SKM-1 treated with dmso at 0.1 percent for 144 hours (cell line): ENCODE measurements around the gene MYO5A.

Experiments
- DNase-seq: peaks from one replicate; lab custom pipeline; 2025; ENCODE audit not compliant: unreplicated experiment; lab: John Stamatoyannopoulos, UW

MYO5A gene

GRCh38 chr15:52338058-52338457, 190.6 kb downstream of the MYO5A start:
- no peak for DNase-seq

GRCh38 chr15:52337198-52337853, 191.4 kb downstream of the MYO5A start:
- DNase-seq: no peak

- DNase-seq: no peak
Measured at GRCh38 chr15:52336529-52336928, 192.2 kb downstream of the MYO5A start.

GRCh38 chr15:52334491-52335160, 194.1 kb downstream of the MYO5A start:
- DNase-seq: no peak

- no peak for DNase-seq
Measured at GRCh38 chr15:52331490-52332240, 197.0 kb downstream of the MYO5A start.

- no peak for DNase-seq
Measured at GRCh38 chr15:52329987-52330386, 198.7 kb downstream of the MYO5A start.

GRCh38 chr15:52329150-52329549, 199.5 kb downstream of the MYO5A start:
- no peak for DNase-seq

- DNase-seq: no peak
Measured at GRCh38 chr15:52328680-52329079, 200.0 kb downstream of the MYO5A start.

- no peak for DNase-seq
Measured at GRCh38 chr15:52326756-52327155, 201.9 kb downstream of the MYO5A start.

GRCh38 chr15:52324109-52324508, 204.6 kb downstream of the MYO5A start:
- DNase-seq: no peak

- no peak for DNase-seq
Measured at GRCh38 chr15:52318729-52319500, 209.8 kb downstream of the MYO5A start.

- DNase-seq: no peak
Measured at GRCh38 chr15:52317688-52318087, 211.0 kb downstream of the MYO5A start.

- no peak for DNase-seq
Measured at GRCh38 chr15:52317022-52317421, 211.7 kb downstream of the MYO5A start.

GRCh38 chr15:52309154-52309548, 219.5 kb downstream of the MYO5A start:
- no peak for DNase-seq

- peak; percentile 33 for DNase-seq
Measured at GRCh38 chr15:52308446-52309153, 220.1 kb downstream of the MYO5A start.

- DNase-seq: no peak
Measured at GRCh38 chr15:52307847-52308246, 220.8 kb downstream of the MYO5A start.

- DNase-seq: no peak
Measured at GRCh38 chr15:52306270-52306669, 222.4 kb downstream of the MYO5A start.

- DNase-seq: no peak
Measured at GRCh38 chr15:52303093-52303772, 225.4 kb downstream of the MYO5A start.

GRCh38 chr15:52301265-52301847, 227.3 kb downstream of the MYO5A start:
- DNase-seq: no peak
